NCI-H446 (cell line): ENCODE results near the gene ENPP5.
"Not testable (repeated sequence)": the region's sequence is repeated elsewhere in the genome, so short reads cannot be mapped to it uniquely, and the experiment has no call there.

Experiments used
- DNase-seq, 2 experiments: peaks; one replicate each; lab custom pipeline; 2025; lab: John Stamatoyannopoulos, UW

Gene ENPP5

GRCh38 chr6:46175446-46175845, 4.7 kb upstream of the ENPP5 start:
- DNase-seq = no peak

- no peak for DNase-seq
Measured at GRCh38 chr6:46174904-46175303, 4.1 kb upstream of the ENPP5 start.

- DNase-seq = no peak
Measured at GRCh38 chr6:46172176-46172575, 1.4 kb upstream of the ENPP5 start.

GRCh38 chr6:46160102-46160501, 10.7 kb downstream of the ENPP5 start:
- DNase-seq = no peak

GRCh38 chr6:46159229-46159628, 11.6 kb downstream of the ENPP5 start:
- DNase-seq = no peak

- no peak for DNase-seq
Measured at GRCh38 chr6:46156701-46157100, 14.1 kb downstream of the ENPP5 start.

- not testable (repeated sequence) for DNase-seq
Measured at GRCh38 chr6:46149066-46149465, 21.7 kb downstream of the ENPP5 start.

GRCh38 chr6:46144270-46144669, 26.5 kb downstream of the ENPP5 start:
- DNase-seq = no peak

GRCh38 chr6:46138281-46138680, 32.5 kb downstream of the ENPP5 start:
- DNase-seq = no peak

GRCh38 chr6:46137387-46137786, 33.4 kb downstream of the ENPP5 start:
- no peak for DNase-seq

- no peak for DNase-seq
Measured at GRCh38 chr6:46136831-46137230, 33.9 kb downstream of the ENPP5 start.

GRCh38 chr6:46135176-46135575, 35.6 kb downstream of the ENPP5 start:
- DNase-seq = no peak

- no peak for DNase-seq
Measured at GRCh38 chr6:46134216-46134615, 36.6 kb downstream of the ENPP5 start.

- not testable (repeated sequence) for DNase-seq
Measured at GRCh38 chr6:46131291-46131690, 39.5 kb downstream of the ENPP5 start.

- no peak for DNase-seq
Measured at GRCh38 chr6:46130666-46131065, 40.1 kb downstream of the ENPP5 start.

- DNase-seq = peak; percentile 24 to 85
Measured at GRCh38 chr6:46129629-46130511, 40.9 kb downstream of the ENPP5 start, which contains the start of gene ENPP4. Gene ENPP4 (plus strand): TSS chr6:46129989. CDS start chr6:46139584, 9,595 bp downstream.

- no peak for DNase-seq
Measured at GRCh38 chr6:46129291-46129628, 41.5 kb downstream of the ENPP5 start.

- no peak for DNase-seq
Measured at GRCh38 chr6:46128476-46128875, 42.3 kb downstream of the ENPP5 start.

- DNase-seq = not testable (repeated sequence)
Measured at GRCh38 chr6:46119679-46120078, 51.1 kb downstream of the ENPP5 start.

- DNase-seq = no peak
Measured at GRCh38 chr6:46118836-46119235, 51.9 kb downstream of the ENPP5 start.

GRCh38 chr6:46118157-46118556, 52.6 kb downstream of the ENPP5 start:
- no peak for DNase-seq

GRCh38 chr6:46116289-46116688, 54.5 kb downstream of the ENPP5 start:
- DNase-seq = no peak

GRCh38 chr6:46115634-46116033, 55.1 kb downstream of the ENPP5 start:
- DNase-seq = no peak

GRCh38 chr6:46113370-46113769, 57.4 kb downstream of the ENPP5 start:
- DNase-seq = no peak
